ENCODE measurements around the gene TBC1D16.
"Not testable (repeated sequence)": the region's sequence is repeated elsewhere in the genome, so short reads cannot be mapped to it uniquely, and the experiment has no call there.

Gene TBC1D16

DNA sequence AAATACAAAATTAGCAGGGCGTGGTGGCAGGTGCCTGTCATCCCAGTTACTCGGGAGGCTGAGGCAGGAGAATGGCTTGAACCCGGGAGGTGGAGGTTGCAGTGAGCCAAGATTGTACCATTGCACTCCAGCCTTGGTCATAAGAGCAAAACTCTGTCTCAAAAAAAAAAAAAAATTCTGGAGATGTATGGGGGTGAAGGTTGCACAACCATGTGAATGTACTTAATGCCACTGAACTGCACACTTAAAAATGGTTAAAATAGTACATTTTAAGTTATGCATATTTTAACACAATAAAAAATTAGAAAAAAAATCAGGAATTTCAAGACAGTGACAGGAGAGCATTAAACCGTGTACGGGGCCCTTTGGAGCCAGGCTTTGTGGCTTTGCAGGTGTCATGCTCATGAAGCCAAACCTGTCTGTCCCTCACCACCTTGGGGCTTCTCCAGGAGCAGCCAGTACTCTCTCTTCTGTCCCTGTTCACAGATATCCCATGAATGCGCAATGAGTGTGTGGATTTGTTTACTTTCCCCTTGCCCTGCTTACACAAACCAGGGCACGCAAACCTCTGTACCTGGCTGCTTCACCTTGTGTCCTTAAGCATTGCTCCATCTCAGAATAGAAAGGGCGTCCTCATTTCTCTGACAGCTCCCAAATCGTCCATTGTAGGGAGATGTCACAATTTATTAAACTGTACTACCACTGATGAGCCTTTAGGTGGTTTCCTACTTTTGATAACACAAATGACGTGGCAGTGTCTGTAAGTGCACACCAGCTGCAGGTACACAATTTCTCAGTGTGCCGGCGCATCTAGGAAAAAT, 138.2 kb downstream of the TBC1D16 start:
- DNase-seq (ENCODE audit: low read depth in 4 of 4, low spot score in 1 of 4), result no peak

DNA sequence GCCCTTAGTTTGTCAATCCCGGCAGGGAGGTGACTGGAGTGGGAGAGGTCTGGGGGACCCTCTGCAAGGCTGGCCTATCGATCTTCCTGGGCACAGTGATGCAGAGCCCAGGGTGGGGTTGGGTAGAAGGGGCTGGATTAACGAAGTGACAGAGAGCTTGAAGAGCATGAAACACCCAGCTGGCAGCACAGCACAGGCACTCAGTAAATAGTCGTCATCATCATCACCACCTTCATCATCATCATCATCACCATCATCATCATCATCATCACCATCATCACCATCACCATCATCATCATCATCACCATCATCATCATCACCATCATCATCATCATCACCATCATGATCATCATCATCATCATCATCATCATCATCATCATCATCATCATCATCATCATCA, 142.2 kb downstream of the TBC1D16 start:
- not testable (repeated sequence) for DNase-seq (ENCODE audit: low read depth in 4 of 4, low spot score in 1 of 4)

- no peak for DNase-seq (ENCODE audit: low read depth in 4 of 4, low spot score in 1 of 4)
Measured at GRCh38 chr17:79892457-79893241, 143.0 kb downstream of the TBC1D16 start.

DNA sequence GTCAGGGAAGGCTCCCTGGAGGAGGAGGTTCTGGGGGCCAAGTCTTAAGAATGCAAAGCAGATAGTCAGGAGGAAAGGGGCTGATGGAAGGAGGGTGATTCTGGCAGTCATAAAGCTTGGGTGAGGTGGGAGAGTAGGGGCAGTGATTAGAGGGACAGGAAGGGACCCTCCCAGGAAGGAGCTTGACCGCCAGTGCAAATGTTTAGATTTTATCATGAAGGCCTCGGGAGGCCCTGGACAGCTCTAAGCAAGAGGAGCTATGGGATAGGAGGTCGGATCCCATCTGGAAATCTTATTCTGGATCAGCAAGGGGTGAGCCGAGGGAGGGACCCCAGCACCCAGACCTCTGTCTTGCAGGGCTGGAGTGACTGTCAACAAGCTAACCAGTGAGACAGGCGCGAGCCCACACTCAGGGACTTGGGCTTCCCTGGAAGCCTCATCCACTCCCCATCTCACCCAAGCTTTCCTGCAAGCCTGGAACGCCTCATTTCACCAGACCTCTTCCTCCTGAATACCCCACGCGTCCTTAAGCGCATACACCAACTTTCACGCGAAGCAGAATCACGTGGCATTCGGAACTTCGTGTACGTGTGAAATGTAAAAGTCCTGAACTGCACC, 144.4 kb downstream of the TBC1D16 start:
- DNase-seq (ENCODE audit: low read depth in 4 of 4, low spot score in 1 of 4), result no peak

DNA sequence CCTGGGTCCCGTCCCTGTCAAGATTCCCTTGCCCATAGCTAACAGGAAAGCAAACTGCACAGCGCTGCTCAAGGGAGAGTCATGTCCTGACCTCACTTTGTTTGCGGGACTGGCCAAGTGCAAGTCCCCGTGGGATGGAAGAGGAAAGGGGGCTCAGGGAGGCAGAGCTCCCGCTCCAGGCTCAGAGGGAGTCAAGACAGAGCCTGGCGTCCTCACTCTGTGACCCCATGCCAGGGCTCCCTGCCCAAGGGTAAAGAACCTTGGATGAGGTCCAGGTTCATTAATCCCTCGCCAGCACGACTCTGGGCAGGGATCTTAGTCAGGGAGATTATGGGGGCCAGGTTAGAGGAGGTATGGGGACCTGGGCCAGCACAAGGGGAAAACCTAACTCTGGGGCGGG, 145.0 kb downstream of the TBC1D16 start:
- DNase-seq (ENCODE audit: low read depth in 4 of 4, low spot score in 1 of 4), result no peak

GRCh38 chr17:79888811-79889634, 146.6 kb downstream of the TBC1D16 start:
- no peak for DNase-seq (ENCODE audit: low read depth in 4 of 4, low spot score in 1 of 4)

DNA sequence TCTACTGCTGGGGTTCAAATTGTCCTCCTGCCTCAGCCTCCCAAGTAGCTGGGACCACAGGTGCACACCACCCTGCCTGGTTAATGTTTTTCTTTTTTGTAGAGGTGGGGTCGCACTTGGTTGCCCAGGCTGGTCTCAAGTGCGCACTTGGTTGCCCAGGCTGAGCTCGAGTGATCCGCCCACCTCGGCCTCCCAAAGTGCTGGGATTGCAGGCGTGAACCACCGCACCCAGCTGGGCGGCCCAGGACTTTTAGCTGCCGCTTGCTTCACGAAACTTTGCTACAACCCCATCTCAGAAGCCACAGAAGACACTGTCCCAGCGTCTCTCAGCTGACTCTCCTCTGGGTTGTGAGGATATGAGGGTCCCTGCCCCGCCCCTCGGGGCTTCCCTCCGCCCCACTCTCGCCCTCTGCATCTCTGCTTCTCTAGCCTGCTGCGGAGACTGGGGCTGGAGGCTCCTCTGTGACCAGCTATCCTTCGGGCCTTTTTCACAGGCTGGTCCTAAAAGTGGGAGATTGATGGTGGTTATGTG, 147.6 kb downstream of the TBC1D16 start:
- DNase-seq (ENCODE audit: low read depth in 4 of 4, low spot score in 1 of 4), result no peak

DNA sequence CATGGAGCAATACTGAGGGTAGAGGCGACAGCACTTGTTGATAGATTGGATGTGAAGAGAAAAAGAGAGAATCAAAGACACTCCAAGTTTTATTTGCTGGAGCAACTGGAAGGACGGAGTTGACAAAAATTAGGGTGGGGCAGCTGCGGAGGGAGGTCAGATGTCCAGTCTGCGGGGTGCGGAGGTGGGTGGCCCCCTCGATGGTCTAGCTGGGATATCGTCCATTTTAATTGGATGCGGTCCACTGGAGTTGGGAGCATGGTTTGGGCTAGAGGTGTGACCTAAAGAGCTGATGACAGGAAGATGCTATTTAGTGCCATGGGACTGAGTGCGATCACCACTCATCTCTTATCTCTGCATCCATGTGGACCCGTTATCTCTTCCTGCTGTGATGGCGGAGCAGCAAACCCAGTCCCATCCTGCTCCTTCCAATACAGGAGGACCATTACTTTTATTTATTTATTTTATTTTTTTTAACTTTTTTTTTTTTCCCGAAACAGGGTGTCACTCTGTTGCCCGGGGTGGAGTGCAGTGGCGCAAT, 148.2 kb downstream of the TBC1D16 start:
- no peak for DNase-seq (ENCODE audit: low read depth in 4 of 4, low spot score in 1 of 4)

- no peak for DNase-seq (ENCODE audit: low read depth in 4 of 4, low spot score in 1 of 4)
Measured at GRCh38 chr17:79883202-79883601, 152.5 kb downstream of the TBC1D16 start.
